NCI-H748 (cell line): Measurements from ENCODE around the gene PAN3.
A peak's percentile ranks its signal among the peaks of the same experiment; 100 is the strongest.
"Not testable (repeated sequence)": the region's sequence is repeated elsewhere in the genome, so short reads cannot be mapped to it uniquely, and the experiment has no call there.

ENCODE experiments used
- DNase-seq: peaks from one replicate; lab custom pipeline; 2025; ENCODE audit not compliant: unreplicated experiment; lab: John Stamatoyannopoulos, UW

Gene PAN3

GRCh38 chr13:28138012-28138755 is at the start of gene PAN3:
TSS of gene PAN3 (plus strand) at chr13:28138545. CDS start at chr13:28138658, 113 bp downstream.
- peak; percentile 96 for DNase-seq

GRCh38 chr13:28089065-28089464 is 49.3 kb upstream of the PAN3 start:
- DNase-seq = peak; percentile 31

GRCh38 chr13:28092431-28092830 is 45.9 kb upstream of the PAN3 start:
- no peak for DNase-seq

- no peak for DNase-seq
Measured at GRCh38 chr13:28093881-28094280, 44.5 kb upstream of the PAN3 start.

- DNase-seq = no peak
Measured at GRCh38 chr13:28094306-28094705, 44.0 kb upstream of the PAN3 start.

- no peak for DNase-seq
Measured at GRCh38 chr13:28097503-28097902, 40.8 kb upstream of the PAN3 start.

- no peak for DNase-seq
Measured at GRCh38 chr13:28099396-28100149, 38.8 kb upstream of the PAN3 start.

GRCh38 chr13:28100150-28101121 is 37.9 kb upstream of the PAN3 start, which contains the start of gene FLT3:
TSS of gene FLT3 (minus strand) at chr13:28100576. CDS start at chr13:28100510, 66 bp downstream.
- peak; percentile 88 for DNase-seq

GRCh38 chr13:28101886-28102285 is 36.5 kb upstream of the PAN3 start:
- not testable (repeated sequence) for DNase-seq

GRCh38 chr13:28106976-28107375 is 31.4 kb upstream of the PAN3 start:
- DNase-seq = no peak

GRCh38 chr13:28110414-28110813 is 27.9 kb upstream of the PAN3 start:
- no peak for DNase-seq

- DNase-seq = no peak
Measured at GRCh38 chr13:28116736-28117135, 21.6 kb upstream of the PAN3 start.

- peak; percentile 29 for DNase-seq
Measured at GRCh38 chr13:28117689-28118377, 20.5 kb upstream of the PAN3 start.

- no peak for DNase-seq
Measured at GRCh38 chr13:28120317-28120716, 18.0 kb upstream of the PAN3 start.

- DNase-seq = no peak
Measured at GRCh38 chr13:28121224-28121623, 17.1 kb upstream of the PAN3 start.

- no peak for DNase-seq
Measured at GRCh38 chr13:28128030-28128429, 10.3 kb upstream of the PAN3 start.

GRCh38 chr13:28128926-28129325 is 9.4 kb upstream of the PAN3 start:
- no peak for DNase-seq

GRCh38 chr13:28129911-28130693 is 8.2 kb upstream of the PAN3 start:
- DNase-seq = no peak

- no peak for DNase-seq
Measured at GRCh38 chr13:28131646-28132045, 6.7 kb upstream of the PAN3 start.

- peak; percentile 35 for DNase-seq
Measured at GRCh38 chr13:28136916-28137315, 1.4 kb upstream of the PAN3 start.
